ENCODE results near the gene SMIM32.

The SMIM32 gene

DNA sequence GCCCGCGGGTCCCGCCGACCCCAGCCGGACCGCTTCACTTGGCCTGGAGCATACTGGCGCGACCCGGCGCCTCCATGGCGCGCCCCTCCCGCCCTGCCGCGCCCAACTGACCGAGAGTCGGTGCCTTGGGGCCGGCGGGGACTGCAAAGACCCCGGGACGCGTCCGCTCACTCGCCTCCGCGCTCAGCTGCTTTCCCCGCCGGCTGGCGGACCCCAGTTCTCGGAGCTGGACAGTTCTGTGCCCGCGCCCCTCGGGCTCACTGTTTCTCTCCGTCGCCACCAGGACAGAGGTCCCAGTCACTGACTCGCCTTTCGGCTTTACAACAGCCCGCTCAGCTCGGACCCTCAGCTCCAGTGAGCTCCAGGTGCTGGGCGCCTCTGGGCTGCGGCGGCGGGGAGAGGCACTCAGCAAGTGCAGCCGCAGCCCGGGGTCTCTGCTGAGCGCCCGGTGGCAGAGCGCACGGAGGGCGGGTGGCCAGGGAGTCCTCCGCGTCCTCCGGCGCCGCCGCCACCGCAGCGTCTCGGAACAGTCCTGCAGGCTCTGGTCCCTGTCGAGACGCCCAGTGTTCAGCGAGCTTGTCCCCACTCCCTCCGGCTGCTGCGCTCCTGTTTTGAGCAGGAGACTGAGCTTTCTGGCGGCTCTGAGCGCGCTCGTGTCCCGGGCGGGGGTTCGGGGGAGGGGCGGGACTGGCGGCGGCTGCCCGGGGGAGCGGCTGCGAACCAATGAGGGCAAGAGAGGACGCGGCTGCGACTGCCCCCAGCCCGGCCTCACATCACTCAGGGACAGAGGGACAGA, at the start of gene SMIM32:
TSS of gene SMIM32 (minus strand) at position 637 of the 796 bp plus-strand sequence. CDS start 638 bp downstream, outside the sequence.
- DNase-seq: no peak

DNA sequence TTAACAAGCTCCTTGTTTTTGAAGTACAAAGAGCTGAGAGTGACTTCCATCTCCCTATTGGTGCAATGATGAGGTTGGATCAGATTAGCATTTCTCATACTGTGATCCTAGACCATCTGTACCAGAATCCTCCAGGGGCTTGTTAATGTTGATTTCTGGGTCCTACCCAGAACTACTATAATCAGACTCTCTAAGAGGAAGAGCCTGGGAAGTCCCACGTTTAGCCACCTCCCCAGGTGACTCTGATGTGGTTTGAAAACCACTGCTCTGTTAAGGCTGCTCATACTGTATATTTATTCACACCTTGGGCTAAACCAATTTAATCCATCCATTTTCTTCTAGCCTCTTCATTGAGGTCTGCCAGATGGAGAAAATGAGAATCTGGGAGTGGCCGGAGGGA, 49.6 kb upstream of the SMIM32 start:
- no peak for DNase-seq

- DNase-seq: no peak
Observed at GRCh38 chr5:136242136-136242535, 49.2 kb upstream of the SMIM32 start.

- no peak for DNase-seq
Observed at GRCh38 chr5:136240894-136241293, 47.9 kb upstream of the SMIM32 start.

GRCh38 chr5:136236479-136237083, 43.6 kb upstream of the SMIM32 start:
- no peak for DNase-seq

DNA sequence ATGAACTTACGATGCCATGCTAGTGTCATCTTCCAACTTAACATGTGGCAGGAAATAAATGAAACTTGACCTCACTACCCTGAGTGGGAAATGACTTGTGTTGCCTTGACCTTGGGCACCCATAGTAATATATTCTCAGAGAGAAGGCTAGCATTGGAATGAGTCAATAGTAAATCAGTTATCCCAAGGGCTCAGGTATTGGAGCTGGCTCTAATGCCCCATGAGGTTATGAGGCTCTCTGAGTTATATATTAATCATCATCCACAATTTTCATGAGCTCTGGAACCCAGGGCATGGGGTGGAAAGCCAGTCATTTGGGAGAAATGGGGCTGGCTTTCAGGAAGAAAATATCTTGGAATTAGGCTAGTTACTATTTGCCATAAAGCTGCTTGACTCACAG, 42.4 kb upstream of the SMIM32 start:
- DNase-seq: peak; percentile 43

GRCh38 chr5:136232316-136232715, 39.4 kb upstream of the SMIM32 start:
- DNase-seq: no peak

DNA sequence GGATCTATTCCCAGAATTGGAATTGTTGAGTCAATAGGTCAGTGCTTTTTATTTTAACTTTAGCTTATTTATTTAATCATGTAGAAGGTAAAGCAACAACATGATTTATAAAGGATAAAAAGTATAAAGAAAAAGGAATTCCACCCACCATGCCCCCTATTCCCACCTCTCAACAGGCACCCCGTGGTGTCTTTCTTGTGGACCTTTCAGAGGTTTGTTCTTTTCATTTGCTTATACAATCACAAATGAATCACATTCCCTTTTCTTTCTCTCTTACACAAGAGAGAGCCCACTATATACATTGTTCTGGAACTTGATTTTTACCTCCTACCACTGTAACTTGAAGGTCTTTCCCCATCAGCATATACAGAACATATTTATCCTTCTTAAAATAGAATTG, 37.2 kb upstream of the SMIM32 start:
- DNase-seq: no peak

DNA sequence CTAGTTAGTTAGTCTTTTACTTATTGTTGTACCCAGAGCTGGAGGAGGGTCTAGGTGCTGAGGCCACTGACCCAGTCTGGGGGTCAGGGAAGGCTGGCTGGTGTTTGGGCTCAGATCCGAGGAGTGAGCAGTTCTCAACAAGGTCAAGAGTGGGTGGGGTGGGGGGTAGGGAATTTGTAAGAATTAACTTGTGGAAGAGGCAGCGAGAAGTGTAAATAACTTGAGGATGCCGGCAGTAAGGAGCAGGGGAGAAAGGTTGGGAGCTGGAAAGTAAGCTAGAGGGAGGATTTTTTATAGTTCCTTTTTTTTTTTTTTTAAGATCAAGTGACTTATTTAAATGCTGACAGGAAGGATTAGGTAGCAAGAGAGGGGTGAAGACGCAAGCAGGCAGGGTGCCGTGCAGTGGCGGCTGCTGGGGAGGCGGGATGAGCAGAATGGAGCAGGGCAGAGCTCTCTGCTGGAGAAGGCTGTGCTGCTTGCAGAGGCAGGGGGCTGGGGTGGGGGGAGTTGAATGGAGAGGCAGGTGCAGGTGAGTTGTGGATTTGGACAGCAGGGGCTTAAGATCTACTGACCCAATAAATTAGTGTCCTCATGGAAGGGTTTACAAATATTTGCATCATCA, 35.3 kb upstream of the SMIM32 start:
- no peak for DNase-seq

GRCh38 chr5:136226401-136226800, 33.4 kb upstream of the SMIM32 start:
- DNase-seq: no peak

- DNase-seq: no peak
Observed at GRCh38 chr5:136225796-136226195, 32.8 kb upstream of the SMIM32 start.

- no peak for DNase-seq
Observed at GRCh38 chr5:136222580-136223235, 29.7 kb upstream of the SMIM32 start.

DNA sequence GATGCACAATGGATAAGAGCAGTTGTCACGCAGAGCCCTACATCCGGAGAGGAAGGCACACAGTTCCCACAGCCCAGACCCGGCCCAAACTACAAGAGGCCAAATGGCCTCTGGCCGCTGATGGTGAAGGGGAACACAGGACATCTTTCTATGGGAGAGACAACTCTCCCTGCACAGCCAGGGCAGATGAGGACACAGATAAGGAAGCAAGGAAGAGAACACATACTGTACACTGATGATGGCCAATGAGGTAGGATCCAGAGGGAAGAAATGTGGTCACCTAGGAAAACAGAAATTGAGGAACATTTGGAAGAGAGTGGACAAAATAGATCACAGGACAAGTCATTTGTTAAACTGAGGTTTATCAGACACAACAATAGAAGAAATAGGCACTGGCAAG, 28.4 kb upstream of the SMIM32 start:
- no peak for DNase-seq

DNA sequence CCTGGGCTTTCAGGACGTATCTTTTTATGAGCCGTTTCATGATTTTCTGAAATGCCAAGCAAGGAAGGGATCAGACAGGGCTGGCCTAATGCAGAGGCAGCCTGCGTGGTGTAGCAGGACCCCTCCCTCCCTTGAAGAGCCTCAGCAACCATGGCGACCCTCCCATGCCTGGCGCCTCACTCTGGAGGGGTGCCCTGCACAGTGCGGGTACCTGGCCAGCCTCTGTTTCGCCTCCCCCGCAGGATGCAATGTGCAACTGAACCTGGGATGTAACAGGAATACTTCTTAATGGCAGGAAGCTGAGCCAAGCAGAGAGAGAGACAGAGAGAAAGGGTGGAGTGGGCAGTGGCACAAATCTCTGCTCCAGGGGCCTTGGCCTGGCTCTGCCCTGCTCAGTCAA, 23.3 kb upstream of the SMIM32 start:
- no peak for DNase-seq

- no peak for DNase-seq
Observed at GRCh38 chr5:136215812-136216211, 22.9 kb upstream of the SMIM32 start.

DNA sequence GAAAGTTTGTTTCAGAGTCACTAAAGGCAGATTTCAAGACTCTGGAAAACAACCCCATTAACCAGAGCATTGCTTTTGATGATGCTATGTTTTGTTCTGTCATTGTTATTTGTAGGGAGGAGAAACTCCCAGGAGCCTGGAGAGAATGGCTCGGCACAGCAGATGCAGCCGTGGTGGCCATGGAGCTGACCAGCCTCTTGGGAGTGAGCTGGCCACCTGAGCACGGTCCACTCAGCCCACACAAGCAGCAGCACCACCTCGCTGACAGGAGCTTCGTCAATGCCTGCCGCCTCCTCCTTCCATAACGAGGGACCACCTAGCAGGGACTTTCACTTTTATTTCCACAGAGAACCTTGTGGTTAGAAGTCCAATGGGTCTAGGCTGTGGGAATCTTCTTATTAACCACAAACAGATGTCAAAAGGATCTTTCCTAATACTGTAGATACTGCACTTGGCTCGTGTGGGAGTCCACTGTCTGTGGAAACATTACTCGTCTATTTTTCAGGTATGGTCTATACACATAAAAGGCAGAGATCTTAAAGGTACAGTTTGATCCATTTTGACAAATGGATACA, 21.0 kb upstream of the SMIM32 start:
- no peak for DNase-seq

- DNase-seq: no peak
Observed at GRCh38 chr5:136212252-136212721, 19.3 kb upstream of the SMIM32 start.

DNA sequence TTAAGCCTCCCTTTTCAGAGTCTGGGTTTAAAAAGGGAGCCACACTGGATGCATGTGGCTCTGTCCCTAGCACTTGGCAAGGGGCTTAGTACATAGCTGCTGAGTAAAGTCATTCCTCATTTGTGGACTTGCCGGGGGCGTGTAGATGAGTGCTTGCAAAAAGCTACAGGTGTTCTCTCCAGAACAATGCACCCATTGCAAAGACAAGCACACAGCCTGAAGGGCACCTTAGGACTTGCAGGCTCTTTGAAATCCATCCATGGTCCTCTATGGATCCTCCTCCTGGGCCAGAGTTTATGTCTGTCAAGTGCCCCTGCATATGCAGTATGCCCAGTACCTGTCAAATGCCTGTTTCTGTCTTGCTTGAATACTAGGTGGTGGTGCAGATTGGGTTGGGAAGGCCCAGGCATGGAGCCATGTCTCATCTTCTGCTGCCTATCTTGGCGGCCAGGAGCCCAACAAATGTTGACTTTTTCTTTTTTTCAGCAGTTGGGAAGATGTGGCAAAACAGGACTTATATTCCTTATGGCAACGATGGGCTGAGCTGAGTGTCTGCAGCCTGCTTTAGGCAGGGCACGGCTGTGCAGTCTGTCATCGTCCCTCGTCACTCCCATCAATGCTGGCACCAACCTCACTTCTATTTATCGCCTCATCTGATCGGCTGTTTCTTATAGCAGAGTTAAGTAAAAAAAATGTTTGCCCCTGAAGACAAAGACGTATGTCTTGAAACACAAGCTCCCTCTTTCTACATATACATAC, 18.5 kb upstream of the SMIM32 start:
- DNase-seq: no peak

DNA sequence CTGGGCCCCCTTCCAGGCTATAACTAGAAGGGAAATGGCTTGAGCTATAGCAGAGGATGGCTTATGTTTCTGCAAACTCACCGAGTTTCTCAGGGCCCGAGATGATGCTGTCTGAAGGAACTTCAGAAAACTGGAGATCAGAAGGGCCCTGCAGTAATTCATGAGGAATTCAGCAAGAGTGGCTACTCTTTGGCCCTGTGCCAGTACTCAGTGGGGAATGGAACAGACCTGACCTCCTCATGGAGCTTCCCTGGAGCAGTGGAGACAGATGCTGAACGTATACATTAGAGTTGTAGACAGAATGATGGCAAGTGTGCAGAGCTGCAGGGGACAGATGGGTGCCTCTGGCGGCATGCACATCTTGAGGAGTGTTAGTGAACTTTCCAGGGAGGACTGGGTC, 17.3 kb upstream of the SMIM32 start:
- DNase-seq: no peak

GRCh38 chr5:136209346-136209910, 16.5 kb upstream of the SMIM32 start:
- no peak for DNase-seq

GRCh38 chr5:136208916-136209315, 16.0 kb upstream of the SMIM32 start:
- no peak for DNase-seq

- DNase-seq: no peak
Observed at GRCh38 chr5:136207631-136208030, 14.7 kb upstream of the SMIM32 start.
